Activated CD8-positive, alpha-beta memory T cell treated with anti-CD3 and anti-CD28 coated beads for 36 hours (primary cell): ENCODE measurements around the gene PRRT4. TPM values are rescaled to one million over a fixed set of nuclear protein-coding genes. Genes with fewer than 3 reads are reported as not detected.

Experiments
- CTCF ChIA-PET: fragments of 350-600 bp; sonication (Branson Sonifier 250); formaldehyde crosslinking; loops from one replicate; lab custom pipeline; 2021; ENCODE audit warnings: antibody characterized with exemption; lab: Charles Lee
- POLR2A ChIA-PET: fragments of 350-600 bp; sonication (Branson Sonifier 250); formaldehyde crosslinking; loops from one replicate; lab custom pipeline; 2021; ENCODE audit warnings: antibody characterized with exemption; lab: Charles Lee
- total RNA-seq, 2 experiments: library from RNA; stranded (reverse); gene quantifications; one replicate each; pipeline ENCODE4 v1.2.3, GENCODE V29; 2021

The PRRT4 gene
- total RNA-seq, 2 experiments from 2014 or later: 0.23 to 0.27 TPM

- ChIA-PET CTCF (no interaction called here), POLR2A (no interaction called here)
These were observed 25.8 kb downstream of the PRRT4 start for GRCh38 chr7:128335730-128336129.

GRCh38 chr7:128324368-128324680 is 37.2 kb downstream of the PRRT4 start:
- ChIA-PET CTCF (no interaction called here), POLR2A (no interaction called here)

- POLR2A ChIA-PET: no interaction called here
- CTCF ChIA-PET: no interaction called here
These were observed 37.8 kb downstream of the PRRT4 start for GRCh38 chr7:128323459-128324367.

- POLR2A ChIA-PET: no interaction called here
- CTCF ChIA-PET: interaction anchor here (0.6 kb wide), 1 partner anchor 826 kb away, joined by 3 read pairs; no protein-coding TSS in a partner anchor
These were observed 38.5 kb downstream of the PRRT4 start for GRCh38 chr7:128323040-128323439.

- ChIA-PET POLR2A (interaction anchor here (0.6 kb wide), 1 partner anchor 20 kb away, joined by 3 read pairs; no protein-coding TSS in a partner anchor), CTCF (interaction anchor here (0.7 kb wide), 1 partner anchor 19 kb away, joined by 3 read pairs; no protein-coding TSS in a partner anchor)
These were observed 39.3 kb downstream of the PRRT4 start for GRCh38 chr7:128322040-128322643.

GRCh38 chr7:128321044-128321422 is 40.5 kb downstream of the PRRT4 start:
- POLR2A ChIA-PET: no interaction called here
- CTCF ChIA-PET: interaction anchor here (0.5 to 0.8 kb wide), 2 partner anchors 25 to 26 kb away, joined by 3 read pairs; no protein-coding TSS in a partner anchor

GRCh38 chr7:128318691-128319090 is 42.8 kb downstream of the PRRT4 start:
- ChIA-PET POLR2A (no interaction called here), CTCF (no interaction called here)

GRCh38 chr7:128311013-128311412 is 50.5 kb downstream of the PRRT4 start:
- ChIA-PET POLR2A (no interaction called here), CTCF (no interaction called here)

- ChIA-PET POLR2A (no interaction called here), CTCF (no interaction called here)
These were observed 51.0 kb downstream of the PRRT4 start for GRCh38 chr7:128310499-128310898.

- CTCF ChIA-PET: no interaction called here
- POLR2A ChIA-PET: no interaction called here
These were observed 51.5 kb downstream of the PRRT4 start for GRCh38 chr7:128309976-128310375.

- ChIA-PET POLR2A (interaction anchor here (0.6 kb wide), 1 partner anchor 35 kb away, joined by 3 read pairs; the partner anchor contains the start of gene RBM28), CTCF (no interaction called here)
These were observed 52.4 kb downstream of the PRRT4 start for GRCh38 chr7:128309124-128309523.

GRCh38 chr7:128307061-128307460 is 54.4 kb downstream of the PRRT4 start:
- ChIA-PET CTCF (interaction anchor here (0.6 kb wide), 1 partner anchor 30 kb away, joined by 5 read pairs; no protein-coding TSS in a partner anchor), POLR2A (no interaction called here)

GRCh38 chr7:128304212-128304611 is 57.3 kb downstream of the PRRT4 start:
- POLR2A ChIA-PET: no interaction called here
- CTCF ChIA-PET: interaction anchor here (0.6 kb wide), 1 partner anchor 47 kb away, joined by 3 read pairs; no protein-coding TSS in a partner anchor

- ChIA-PET CTCF (no interaction called here), POLR2A (interaction anchor here (0.6 kb wide), 1 partner anchor 26 kb away, joined by 4 read pairs; no protein-coding TSS in a partner anchor)
These were observed 57.8 kb downstream of the PRRT4 start for GRCh38 chr7:128303643-128304042.

GRCh38 chr7:128303133-128303532 is 58.4 kb downstream of the PRRT4 start:
- ChIA-PET POLR2A (interaction anchor here (0.6 kb wide), 1 partner anchor 27 kb away, joined by 4 read pairs; no protein-coding TSS in a partner anchor), CTCF (interaction anchor here (0.6 kb wide), 1 partner anchor 18 kb away, joined by 3 read pairs; no protein-coding TSS in a partner anchor)

- ChIA-PET POLR2A (interaction anchor here (0.6 kb wide), 1 partner anchor 20 kb away, joined by 3 read pairs; no protein-coding TSS in a partner anchor), CTCF (no interaction called here)
These were observed 59.4 kb downstream of the PRRT4 start for GRCh38 chr7:128302139-128302538.
